Measurements from ENCODE around the gene C6orf120. TPM values are rescaled to one million over a fixed set of nuclear protein-coding genes. Genes with fewer than 3 reads are reported as not detected.

Gene C6orf120
- total RNA-seq, 2 donors from 2014 or later, result 12.2 to 21.3 TPM

DNA sequence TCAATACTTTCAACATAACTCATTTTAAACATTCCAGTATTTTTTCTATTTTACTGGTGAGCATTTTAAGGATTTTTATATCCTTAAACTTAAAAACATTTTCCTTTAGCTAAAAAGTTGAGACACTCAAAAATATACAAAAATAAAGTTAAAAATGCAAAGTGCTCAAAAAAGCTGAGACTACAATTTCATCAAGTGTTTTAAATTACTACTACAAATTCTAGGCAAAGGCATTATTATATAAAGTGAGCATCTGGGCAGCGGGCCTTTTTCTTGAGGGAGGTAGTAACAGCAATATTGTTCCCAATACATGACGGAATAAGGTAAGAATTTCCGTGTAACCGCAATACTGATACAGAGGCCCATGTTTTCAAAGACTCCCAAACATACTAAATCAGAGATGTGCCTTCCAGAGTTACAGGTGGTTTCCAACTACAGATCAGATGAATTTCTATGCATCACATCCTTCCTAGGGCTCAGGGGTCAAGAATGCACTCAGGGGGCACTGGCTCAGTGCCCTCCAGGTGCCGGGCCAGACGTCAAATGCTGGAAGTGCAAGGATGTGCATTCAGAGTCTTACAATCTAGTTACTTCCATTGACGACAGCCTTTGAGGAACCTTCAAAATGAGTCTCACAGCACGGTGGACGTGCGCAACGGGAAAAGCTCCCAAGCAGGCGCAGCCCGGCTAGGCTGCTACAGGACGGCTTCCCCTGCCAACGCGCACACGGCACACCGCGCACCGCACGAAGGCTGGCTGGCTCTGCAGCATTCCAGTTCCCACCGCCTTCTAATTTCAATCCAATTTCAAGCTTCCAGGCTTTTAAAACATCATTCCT lies 20.7 kb downstream of the C6orf120 start:
- DNase-seq (peak; percentile 37 to 53 (median 49)), ATAC-seq (peak; percentile 35)
- H3K4me1 ChIP-seq, result peaks cover 18% of the 10 kb centered on the region
- WGBS, 2 donors, result 2% methylated on average over 19 to 22 of the region's 22 CpGs
- H3K36me3 ChIP-seq (replicated peaks in 1 of 2; ENCODE audit: insufficient read depth in 1 of 2, low read depth in 2 of 2), result no peaks in the 10 kb centered on the region
- H3K9me3 ChIP-seq, result no peaks in the 10 kb centered on the region
- intact Hi-C loops (cut with DNase I), result no loop called here
- H3K4me3 ChIP-seq, result peak overlapping the region; percentile 6 to 30
- peak overlapping the region; percentile 75 to 96 (median 88) for H3K27ac ChIP-seq
- H3K27me3 ChIP-seq, result no peaks in the 10 kb centered on the region
- TF ChIP-seq POLR2A (IDR thresholded peaks at IDR 0.05), result peak in 2 of 3 donors; percentile 55
- TF ChIP-seq, protein P1, sequence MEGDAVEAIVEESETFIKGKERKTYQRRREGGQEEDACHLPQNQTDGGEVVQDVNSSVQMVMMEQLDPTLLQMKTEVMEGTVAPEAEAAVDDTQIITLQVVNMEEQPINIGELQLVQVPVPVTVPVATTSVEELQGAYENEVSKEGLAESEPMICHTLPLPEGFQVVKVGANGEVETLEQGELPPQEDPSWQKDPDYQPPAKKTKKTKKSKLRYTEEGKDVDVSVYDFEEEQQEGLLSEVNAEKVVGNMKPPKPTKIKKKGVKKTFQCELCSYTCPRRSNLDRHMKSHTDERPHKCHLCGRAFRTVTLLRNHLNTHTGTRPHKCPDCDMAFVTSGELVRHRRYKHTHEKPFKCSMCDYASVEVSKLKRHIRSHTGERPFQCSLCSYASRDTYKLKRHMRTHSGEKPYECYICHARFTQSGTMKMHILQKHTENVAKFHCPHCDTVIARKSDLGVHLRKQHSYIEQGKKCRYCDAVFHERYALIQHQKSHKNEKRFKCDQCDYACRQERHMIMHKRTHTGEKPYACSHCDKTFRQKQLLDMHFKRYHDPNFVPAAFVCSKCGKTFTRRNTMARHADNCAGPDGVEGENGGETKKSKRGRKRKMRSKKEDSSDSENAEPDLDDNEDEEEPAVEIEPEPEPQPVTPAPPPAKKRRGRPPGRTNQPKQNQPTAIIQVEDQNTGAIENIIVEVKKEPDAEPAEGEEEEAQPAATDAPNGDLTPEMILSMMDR (IDR thresholded peaks at IDR 0.05), result no peak

GRCh38 chr6:169723200-169723909 lies 21.4 kb downstream of the C6orf120 start:
- intact Hi-C loops (cut with DNase I), result no loop called here
- ATAC-seq (peak; percentile 52), DNase-seq (peak; percentile 80 to 89 (median 82))
- WGBS, 2 donors, result 0 to 1% methylated on average over 25 to 70 of the region's 70 CpGs
- no peaks in the 10 kb centered on the region for H3K36me3 ChIP-seq (replicated peaks in 1 of 2; ENCODE audit: insufficient read depth in 1 of 2, low read depth in 2 of 2)
- peak overlapping the region; percentile 6 to 30 for H3K4me3 ChIP-seq
- H3K9me3 ChIP-seq, result no peaks in the 10 kb centered on the region
- H3K27ac ChIP-seq, result peak overlapping the region; percentile 75 to 96 (median 88)
- no peaks in the 10 kb centered on the region for H3K27me3 ChIP-seq
- peaks cover 18% of the 10 kb centered on the region for H3K4me1 ChIP-seq
- TF ChIP-seq, protein P1 (IDR thresholded peaks at IDR 0.05), result peak in 1 of 7 experiments; percentile 5
- peak in 2 of 3 donors; percentile 43 to 53 for TF ChIP-seq POLR2A (IDR thresholded peaks at IDR 0.05)

DNA sequence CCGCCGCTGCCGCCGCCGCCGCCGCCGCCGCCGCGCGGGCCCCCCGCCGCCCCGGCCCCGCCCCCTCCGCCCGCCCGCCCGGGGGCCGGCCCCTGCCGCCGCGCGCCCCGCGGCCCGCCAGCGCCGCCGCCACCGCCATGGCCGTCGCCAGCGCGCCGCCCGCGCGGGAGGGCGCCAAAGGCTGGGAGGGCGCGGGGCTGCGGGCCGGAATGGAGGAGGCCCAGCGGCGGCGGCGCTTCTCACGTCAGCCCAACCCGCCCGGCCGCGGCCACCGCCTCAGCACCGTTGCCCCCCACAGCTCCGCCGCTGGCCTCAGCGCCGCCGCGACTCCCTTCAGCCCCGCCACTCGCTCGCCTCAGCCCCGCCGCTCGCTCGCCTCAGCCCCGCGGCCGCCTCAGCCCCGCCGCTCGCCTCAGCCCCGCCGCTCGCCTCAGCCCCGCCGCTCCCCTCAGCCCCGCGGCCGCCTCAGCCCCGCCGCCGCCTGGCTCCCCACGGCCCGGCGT lies 22.1 kb downstream of the C6orf120 start:
- H3K4me3 ChIP-seq, result no peak overlapping the region
- H3K27ac ChIP-seq, result peak overlapping the region; percentile 91 to 95 (median 93)
- WGBS, 2 donors, result 0 to 1% methylated on average over 3 to 14 of the region's 89 CpGs
- H3K9me3 ChIP-seq, result no peaks in the 10 kb centered on the region
- H3K27me3 ChIP-seq, result no peaks in the 10 kb centered on the region
- TF ChIP-seq, protein P1 (IDR thresholded peaks at IDR 0.05), result no peak
- no peak for TF ChIP-seq POLR2A (IDR thresholded peaks at IDR 0.05)
- peak in 3 of 4 donors; percentile 25 to 56 (median 32) for DNase-seq
- H3K4me1 ChIP-seq, result peaks cover 18% of the 10 kb centered on the region
- peak; percentile 56 for ATAC-seq
- H3K36me3 ChIP-seq (replicated peaks in 1 of 2; ENCODE audit: insufficient read depth in 1 of 2, low read depth in 2 of 2), result no peaks in the 10 kb centered on the region
- intact Hi-C loops (cut with DNase I), result no loop called here

DNA sequence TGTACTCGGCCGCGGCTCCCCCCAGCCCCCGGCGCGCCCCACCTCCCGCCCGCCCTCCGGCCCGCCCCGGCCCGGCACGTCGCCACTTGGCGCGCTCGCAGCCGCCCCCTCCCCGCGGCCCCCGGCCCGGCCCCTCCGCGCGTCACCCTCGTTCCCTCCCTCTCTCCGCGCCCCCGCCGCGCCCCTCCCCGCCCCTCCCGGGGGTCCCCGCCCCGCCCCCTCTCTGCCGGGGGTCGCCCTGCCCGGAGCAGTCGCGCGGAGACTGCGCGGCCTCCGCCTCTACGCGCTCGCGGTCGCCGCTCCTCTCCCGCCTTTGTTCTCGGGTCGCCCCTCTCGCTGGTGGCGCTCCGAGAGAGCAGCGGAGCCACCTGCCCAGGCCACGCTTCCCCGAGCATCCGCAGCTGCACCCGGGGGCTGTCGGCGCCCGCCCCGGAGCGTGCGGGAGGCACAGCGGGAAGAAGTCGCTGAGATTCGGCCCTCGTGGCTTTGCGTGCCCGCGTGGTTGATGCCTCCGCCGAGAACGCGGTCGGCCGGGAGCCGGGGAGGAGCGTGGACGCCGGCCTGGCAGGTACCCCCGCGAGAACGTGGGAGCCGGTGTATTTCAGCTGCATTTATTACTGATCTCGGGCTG lies 22.7 kb downstream of the C6orf120 start, which contains the start of gene PHF10:
Gene PHF10, minus strand, starts transcription at position 7 of the 631 bp plus-strand sequence. CDS start 569 bp downstream, outside the sequence.
- Histone ChIP-seq H3K9me3 (no peaks in the 10 kb centered on the region), H3K4me3 (peak within 1 kb of the TSS; percentile 66 to 72), H3K27me3 (no peaks in the 10 kb centered on the region), H3K36me3 (replicated peaks in 1 of 2; ENCODE audit: insufficient read depth in 1 of 2, low read depth in 2 of 2) (no peaks in the 10 kb centered on the region), H3K4me1 (peaks cover 18% of the 10 kb centered on the region), H3K27ac (peak within 1 kb of the TSS; percentile 91 to 96 (median 93))
- ATAC-seq, result peak; percentile 74
- 0 to 1% methylated on average over 28 to 37 of the region's 89 CpGs for WGBS, 2 donors
- TF ChIP-seq POLR2A (IDR thresholded peaks at IDR 0.05), result peak in 2 of 3 donors; percentile 46 to 61
- TF ChIP-seq, protein P1 (IDR thresholded peaks at IDR 0.05), result no peak
- intact Hi-C loops (cut with DNase I), result no loop called here
- peak; percentile 44 to 67 (median 56) for DNase-seq
